Heart right ventricle (tissue), 16 donors: ENCODE measurements around the gene STK4. TPM values are rescaled to one million over a fixed set of nuclear protein-coding genes. Genes with fewer than 3 reads are reported as not detected.

ENCODE experiments used
- ATAC-seq, 8 donors: fragments of 200-7000 bp; cut with Tn5 transposase; one replicate each; pipeline ENCODE4 v1.9.1; 2020; ENCODE audit warnings: mild to moderate bottlenecking in 8 of 8, moderate library complexity in 8 of 8, moderate number of reproducible peaks in 1 of 8
- DNase-seq, 2 donors: peaks; one replicate each; pipeline ENCODE4 v3.0.0-alpha.2; 2020
- H3K27ac ChIP-seq, 10 donors: fragments of 200-600 bp; sonication (generic) in 2 of 10; one replicate each; pipeline versions ENCODE4 v1.5.0 to v1.8.0; 2020 to 2022; ENCODE audit warnings: mild to moderate bottlenecking in 3 of 10
- H3K27me3 ChIP-seq, 7 donors: fragments of 200-600 bp; one replicate each; pipeline ENCODE4 v1.8.0; 2021 to 2022; ENCODE audit warnings: mild to moderate bottlenecking in 2 of 7
- H3K36me3 ChIP-seq, 9 donors: fragments of 200-600 bp; sonication (generic) in 1 of 9; one replicate each; pipeline versions ENCODE4 v1.5.0 to v1.8.0; 2020 to 2022; ENCODE audit warnings: mild to moderate bottlenecking in 2 of 9
- H3K4me1 ChIP-seq, 9 donors: fragments of 200-600 bp; sonication (generic) in 1 of 9; one replicate each; pipeline versions ENCODE4 v1.5.0 to v1.8.0; 2020 to 2022; ENCODE audit warnings: mild to moderate bottlenecking in 4 of 9
- H3K4me3 ChIP-seq, 10 donors: fragments of 200-600 bp; sonication (generic) in 2 of 10; one replicate each; pipeline versions ENCODE4 v1.5.0 to v1.8.0; 2020 to 2022; ENCODE audit warnings: mild to moderate bottlenecking in 7 of 10, moderate library complexity in 2 of 10
- H3K9me3 ChIP-seq, 11 donors: fragments of 200-600 bp in 10 of 11; sonication (generic) in 2 of 11; one replicate each; pipeline versions ENCODE4 v1.5.0 to v1.8.0; 2013 to 2022; ENCODE audit warnings: mild to moderate bottlenecking in 2 of 11, control low read depth in 1 of 11, moderate library complexity in 1 of 11
- CTCF ChIP-seq, 9 donors: fragments of 200-600 bp; sonication (generic) in 2 of 9; IDR thresholded peaks; one replicate each; pipeline versions ENCODE4 v1.5.0 to v1.8.0; 2021 to 2022; ENCODE audit warnings: antibody characterized with exemption in 9 of 9, mild to moderate bottlenecking in 5 of 9, moderate library complexity in 1 of 9
- WGBS, 2 donors: extraction: QIAGEN DNeasy Blood & Tissue Kit; methylation state at CpG; one replicate each; pipeline ENCODE4 v1.1.7; 2013; ENCODE audit warnings: inconsistent platforms in 1 of 2; 5-methylcytosine and 5-hydroxymethylcytosine counted together
- intact Hi-C, 10 donors: fragments of 100-400 bp; cut with DNase I; formaldehyde crosslinking; loops; one replicate each; pipeline versions ENCODE4 v1.11.1 to v1.14.2; 2022
- polyA plus RNA-seq, 2 donors: library from polyadenylated mRNA; stranded (reverse); fragments of 200-250 nt; gene quantifications; one replicate each; pipeline ENCODE4 v1.2.3, GENCODE V29; 2013
- total RNA-seq, 10 donors: library from RNA; stranded (reverse); fragmentation: NEBNext Ultra II Directional in 3 of 10; extraction: Animal tissue kit (Norgen Biotek cat#: 25700) in 3 of 10; gene quantifications; one replicate each; pipeline versions ENCODE4 v1.2.1 to v1.2.4, GENCODE V29; 2021 to 2023
- donor health status: Arrhythmogenic right ventricular cardiomyopathy.
- donor health status: ischemic (EF 13 %, LVEDD 7.1; RV severe dilation, severe dysfunction).
- donor health status: healthy with polysubstance abuse.
- donor health status: DM: no; HTN: yes; CAD: no.
- donor health status: DM: no; HTN: no; CAD: no.
- donor health status: ischemic (EF 25% LVEDD 6.9; RV normal size, moderate dysfunction).
- donor health status: ischemic (EF 25% LVEDD 5.7; RV mildly dilated, moderate dysfunction).
- donor health status: healthy.
- donor health status: DM: yes; HTN: yes; CAD: no.
- donor health status: Ischemic cardiomyopathy.
- donor health status: ischemic (EF 35%, LVEDD 5.7; RV mildly dilated, moderate dysfunction).
- donor health status: nonischemic (EF 11% LVEDD 7.7; RV severe dilation, severe dysfunction).
- donor health status: DM: yes; HTN: yes; CAD: no.
- donor health status: PGD.
- donor health status: ischemic (EF 29% LVEDD 5.4; RV normal size, mild dysfunction).
- donor health status: nonischemic (EF 23%, LVEDD 6.1; RV moderate dilation, normal function).

Gene STK4
- total and polyA plus RNA-seq, 12 donors = 3.7 to 18.1 (median 8.1) TPM

DNA sequence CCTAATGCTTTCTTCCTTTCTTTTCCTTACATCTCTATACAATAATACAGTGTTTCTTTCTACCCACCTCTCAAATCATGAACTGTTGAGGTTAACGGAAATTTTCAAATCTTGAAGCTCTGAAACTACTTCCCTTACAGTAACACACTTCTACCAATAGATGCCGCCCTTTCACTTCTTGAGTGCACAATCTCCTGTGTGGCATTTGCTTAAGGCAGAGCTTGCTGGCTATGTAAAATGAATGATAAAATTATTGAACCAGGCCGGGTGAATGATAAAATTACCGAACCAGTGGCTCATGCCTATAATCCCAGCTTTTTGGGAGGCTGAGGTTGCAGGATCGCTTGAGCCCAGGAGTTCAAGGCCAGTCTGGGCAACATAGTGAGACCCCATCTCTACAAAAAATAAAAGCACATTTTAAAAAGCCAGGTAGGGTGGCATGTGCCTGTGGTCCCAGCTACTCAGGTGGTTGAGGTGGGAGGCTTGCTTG lies 77.8 kb downstream of the STK4 start:
- WGBS, 2 donors = 30 to 38% methylated on average over 5 of the region's 5 CpGs
- H3K27ac ChIP-seq = no peak overlapping the region
- intact Hi-C loops = loop anchor here in 8 of 10 donors (1.0 to 10.0 kb wide), 8 partner anchors 51 to 249 kb away; no protein-coding TSS in a partner anchor
- peak in 6 of 8 donors; percentile 53 to 76 (median 60) for ATAC-seq
- H3K27me3 ChIP-seq = no peaks in the 10 kb centered on the region
- peaks cover 0 to 51% (median 0%) of the 10 kb centered on the region in 9 donors for H3K4me1 ChIP-seq
- DNase-seq = peak in 1 of 2 donors; percentile 35
- no peak overlapping the region for H3K4me3 ChIP-seq
- H3K9me3 ChIP-seq = peaks cover 0 to 6% (median 0%) of the 10 kb centered on the region in 11 donors
- peaks cover 0 to 45% (median 0%) of the 10 kb centered on the region in 9 donors for H3K36me3 ChIP-seq
- peak; percentile 65 to 89 (median 86) for TF ChIP-seq CTCF (IDR thresholded peaks at IDR 0.05)

GRCh38 chr20:45044601-45045000 lies 78.3 kb downstream of the STK4 start:
- no peak for DNase-seq

GRCh38 chr20:45047581-45048119 lies 81.3 kb downstream of the STK4 start:
- Histone ChIP-seq H3K27me3 (no peaks in the 10 kb centered on the region), H3K27ac (no peak overlapping the region), H3K4me3 (no peak overlapping the region), H3K9me3 (no peaks in the 10 kb centered on the region), H3K36me3 (peaks cover 0 to 43% (median 0%) of the 10 kb centered on the region in 9 donors), H3K4me1 (peaks cover 4 to 55% (median 29%) of the 10 kb centered on the region in 9 donors)
- DNase-seq = no peak
- WGBS, 2 donors = 90 to 92% methylated on average over 2 of the region's 2 CpGs
- intact Hi-C loops = loop anchor here in 7 of 10 donors (5.0 to 10.0 kb wide), 5 partner anchors 35 to 237 kb away; no protein-coding TSS in a partner anchor
- TF ChIP-seq CTCF (IDR thresholded peaks at IDR 0.05) = no peak
- no peak for ATAC-seq

More at GRCh38 chr20:45044601-45045000, 78.3 kb downstream of the STK4 start:
- H3K9me3 ChIP-seq = peaks cover 0 to 6% (median 0%) of the 10 kb centered on the region in 11 donors
- no peak overlapping the region for H3K4me3 ChIP-seq
- ATAC-seq = no peak
- H3K27me3 ChIP-seq = no peaks in the 10 kb centered on the region
- peaks cover 0 to 52% (median 5%) of the 10 kb centered on the region in 9 donors for H3K4me1 ChIP-seq
- 96 to 97% methylated on average over 3 of the region's 3 CpGs for WGBS, 2 donors
- intact Hi-C loops = loop anchor here in 8 of 10 donors (1.0 to 10.0 kb wide), 8 partner anchors 50 to 248 kb away; no protein-coding TSS in a partner anchor
- TF ChIP-seq CTCF (IDR thresholded peaks at IDR 0.05) = no peak
- H3K36me3 ChIP-seq = peaks cover 0 to 45% (median 0%) of the 10 kb centered on the region in 9 donors
- no peak overlapping the region for H3K27ac ChIP-seq

- Histone ChIP-seq H3K27me3 (no peaks in the 10 kb centered on the region), H3K9me3 (no peaks in the 10 kb centered on the region), H3K4me3 (no peak overlapping the region), H3K36me3 (peaks cover 0 to 50% (median 0%) of the 10 kb centered on the region in 9 donors), H3K4me1 (peaks cover 9 to 59% (median 41%) of the 10 kb centered on the region in 9 donors), H3K27ac (no peak overlapping the region)
- 57 to 59% methylated on average over 3 of the region's 3 CpGs for WGBS, 2 donors
- ATAC-seq (no peak), DNase-seq (no peak)
- TF ChIP-seq CTCF (IDR thresholded peaks at IDR 0.05) = no peak
- intact Hi-C loops = loop anchor here in 7 of 10 donors (5.0 to 10.0 kb wide), 5 partner anchors 37 to 235 kb away; no protein-coding TSS in a partner anchor
Observed at GRCh38 chr20:45049438-45049837, 83.1 kb downstream of the STK4 start.
